HG03575 (cell line): Measurements from ENCODE around the gene RARS1.

ENCODE experiments used
- ATAC-seq: cut with Tn5 transposase; IDR thresholded peaks from one replicate; pipeline ENCODE4 v1.9.1; 2021; ENCODE audit not compliant: unreplicated experiment, insufficient number of reproducible peaks, low FRiP score; ENCODE audit errors: extremely low read depth

Gene RARS1

DNA sequence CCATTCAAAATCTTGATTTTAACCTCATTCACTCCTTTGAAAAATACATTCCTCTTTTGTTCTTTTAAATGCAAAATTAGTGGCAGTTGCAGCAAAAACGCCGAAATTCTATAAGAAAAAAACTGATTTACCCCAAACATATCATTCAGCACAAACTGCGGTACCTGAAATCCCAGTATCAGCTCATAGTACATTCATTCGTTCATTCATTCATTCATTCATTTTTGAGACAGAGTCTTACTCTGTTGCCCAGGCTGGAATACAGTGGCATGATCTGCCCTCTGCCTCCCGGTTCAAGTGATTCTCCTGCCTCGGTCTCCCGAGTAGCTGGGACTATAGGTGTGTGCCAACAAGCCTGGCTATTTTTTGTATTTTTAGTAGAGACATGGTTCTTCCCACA, 63.3 kb downstream of the RARS1 start:
- ATAC-seq: no peak

GRCh38 chr5:168550656-168551055, 64.4 kb downstream of the RARS1 start:
- no peak for ATAC-seq

DNA sequence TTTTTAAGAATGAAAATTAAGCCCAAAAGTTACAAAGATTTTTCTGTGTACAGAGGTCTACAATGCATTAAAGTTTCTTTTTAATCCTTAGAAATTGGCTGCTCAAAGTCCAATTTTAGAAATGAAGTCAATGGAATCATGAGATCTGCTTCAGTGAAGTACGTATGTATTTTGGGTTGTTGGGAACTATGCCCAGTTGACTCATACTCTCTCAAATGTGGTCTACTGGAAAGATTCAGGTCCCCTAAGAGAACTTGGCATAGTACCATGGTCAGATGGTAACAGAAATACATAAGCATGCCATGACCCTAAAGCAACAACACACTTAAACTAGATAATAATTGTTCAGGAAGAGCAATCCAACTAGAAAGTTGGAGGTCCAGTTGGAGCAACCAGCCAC, 65.9 kb downstream of the RARS1 start:
- ATAC-seq: no peak

DNA sequence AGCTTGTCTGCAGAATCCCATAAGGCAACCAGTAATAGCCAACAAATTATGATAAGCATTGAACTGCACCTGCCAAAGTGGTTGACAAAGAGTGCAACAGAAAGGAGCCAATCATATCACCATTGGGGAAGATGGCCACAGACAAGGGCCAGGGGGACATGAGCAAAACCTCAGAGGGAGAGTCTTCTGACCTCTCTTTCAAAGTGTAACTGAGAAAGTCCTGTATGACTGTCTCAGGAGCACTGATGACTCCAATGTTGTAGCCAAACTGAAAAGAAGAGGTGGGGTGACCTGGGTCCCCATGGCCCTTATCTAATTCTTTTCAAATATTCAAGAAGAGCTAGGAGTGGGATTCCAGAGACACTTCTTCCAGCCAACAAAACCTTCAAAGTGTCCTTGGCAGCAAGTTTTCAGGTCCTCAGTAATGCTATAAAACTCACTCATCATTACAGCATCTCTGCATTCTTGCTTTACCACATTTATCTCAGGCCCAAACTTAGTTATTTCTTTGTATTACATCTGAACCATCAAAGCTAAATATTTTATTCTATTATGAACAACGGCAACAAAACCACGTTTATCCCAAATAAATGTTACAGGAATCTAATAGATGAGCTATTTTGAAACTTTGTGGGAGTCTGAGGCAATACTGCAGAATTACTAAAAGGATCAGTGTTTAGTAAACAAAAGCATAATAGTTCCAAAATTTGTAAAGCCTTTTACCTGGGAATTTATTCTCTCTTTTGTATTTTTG, 67.3 kb downstream of the RARS1 start:
- ATAC-seq: no peak

DNA sequence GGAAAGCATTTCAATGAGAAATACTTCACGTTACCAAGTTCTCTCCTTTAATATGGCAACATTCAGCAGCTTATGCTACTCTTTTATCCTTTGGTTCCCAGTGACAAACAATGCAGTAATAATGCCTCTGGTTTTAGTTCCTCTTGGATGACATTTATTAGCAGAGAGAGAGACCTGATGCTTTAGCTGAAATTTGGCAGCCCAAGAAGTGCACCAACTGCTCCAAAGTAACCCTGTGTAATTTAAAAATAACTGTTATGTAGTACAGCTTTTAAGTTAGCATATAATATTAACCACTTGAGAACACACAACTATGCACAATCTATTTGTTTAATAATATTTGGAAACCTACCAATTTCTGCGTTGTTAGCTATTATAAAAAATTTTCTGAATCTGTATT, 71.1 kb downstream of the RARS1 start:
- ATAC-seq: no peak

GRCh38 chr5:168562279-168562678, 76.0 kb downstream of the RARS1 start:
- ATAC-seq: no peak

GRCh38 chr5:168563959-168564358, 77.7 kb downstream of the RARS1 start:
- no peak for ATAC-seq

DNA sequence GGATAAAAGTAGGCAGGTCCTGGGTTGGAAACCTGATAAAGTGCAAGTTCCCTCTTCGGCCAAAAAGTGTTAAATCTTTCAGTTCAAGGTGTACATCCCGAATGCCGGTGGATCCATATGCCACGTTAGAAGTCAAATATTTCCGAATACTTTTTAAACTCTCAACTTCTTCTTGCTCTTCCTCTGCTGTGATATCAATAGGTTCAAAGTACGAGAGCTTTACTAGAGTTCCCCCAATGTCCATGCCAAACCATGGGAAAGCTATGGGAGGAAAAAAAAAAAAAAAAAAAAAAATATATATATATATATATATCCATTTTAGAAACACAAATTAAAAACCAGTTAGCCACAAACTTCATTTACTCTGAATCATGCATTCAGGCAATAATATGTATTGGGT, 82.5 kb downstream of the RARS1 start:
- ATAC-seq: no peak
